BE2C (cell line): ENCODE measurements around the gene C2orf92.

ENCODE experiments used
- DNase-seq: peaks from one replicate; pipeline ENCODE4 v3.0.0-alpha.2; 2020
- H3K27me3 ChIP-seq: fragments of 250-450 bp; sonication (Bioruptor Pico); 2 replicates; pipeline ENCODE4 v1.5.1; 2020; ENCODE audit warnings: mild to moderate bottlenecking
- H3K36me3 ChIP-seq: fragments of 250-450 bp; sonication (Bioruptor Pico); 2 replicates; pipeline ENCODE4 v1.5.1; 2020; ENCODE audit warnings: mild to moderate bottlenecking
- H3K4me1 ChIP-seq: fragments of 250-450 bp; sonication (Bioruptor Pico); 2 replicates; pipeline ENCODE4 v1.5.1; 2020
- H3K4me3 ChIP-seq: 2 replicates; pipeline ENCODE4 v1.5.1; 2011; ENCODE audit warnings: low read depth, low read length
- H3K9me3 ChIP-seq: fragments of 250-450 bp; sonication (Bioruptor Pico); 2 replicates; pipeline ENCODE4 v1.5.1; 2020
- TF ChIP-seq, protein P1 (sequence below): IDR thresholded peaks from 2 replicates; pipeline ENCODE4 v1.5.1; 2012; ENCODE audit warnings: mild to moderate bottlenecking, low read depth, low read length

The C2orf92 gene

DNA sequence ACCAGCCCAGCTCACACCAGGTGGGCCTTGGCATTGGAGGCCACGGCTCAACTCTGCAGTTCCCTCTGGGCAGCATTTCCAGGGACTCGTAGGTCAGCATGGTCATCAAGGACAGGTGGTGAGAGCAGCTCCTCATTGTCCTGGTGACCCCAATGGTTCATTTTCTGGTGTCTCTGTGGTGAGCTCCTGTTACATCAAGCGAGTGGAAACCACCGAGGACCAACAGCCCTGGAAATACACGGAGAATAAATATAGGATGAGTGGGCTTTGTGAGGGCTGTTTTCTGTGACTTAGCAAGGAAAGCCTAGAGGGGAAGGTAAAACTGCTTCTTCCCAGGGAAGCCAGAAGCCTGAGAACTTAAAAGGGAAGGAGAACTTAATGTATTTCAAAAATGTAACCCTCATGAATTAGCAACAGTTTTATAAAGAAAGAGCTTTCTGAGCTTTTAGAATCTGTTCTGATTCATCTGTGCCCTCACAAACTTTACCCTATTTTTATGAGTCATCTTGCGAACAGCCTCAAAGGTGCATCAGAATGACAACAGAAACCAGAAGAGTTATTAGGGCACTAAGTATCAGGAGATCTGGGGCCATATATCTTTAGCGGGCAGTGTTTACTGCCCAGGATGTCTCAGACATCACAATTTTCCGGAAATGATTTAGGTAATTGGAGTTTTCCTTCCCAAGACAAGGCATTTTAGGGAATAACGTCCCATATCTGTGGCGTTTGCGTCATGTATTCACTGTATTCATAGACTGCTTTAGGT is 18.7 kb downstream of the C2orf92 start:
- Histone ChIP-seq H3K4me3 (no peak overlapping the region), H3K4me1 (no peaks in the 10 kb centered on the region), H3K27me3 (no peaks in the 10 kb centered on the region), H3K36me3 (no peaks in the 10 kb centered on the region), H3K9me3 (no peaks in the 10 kb centered on the region)
- TF ChIP-seq, protein P1, sequence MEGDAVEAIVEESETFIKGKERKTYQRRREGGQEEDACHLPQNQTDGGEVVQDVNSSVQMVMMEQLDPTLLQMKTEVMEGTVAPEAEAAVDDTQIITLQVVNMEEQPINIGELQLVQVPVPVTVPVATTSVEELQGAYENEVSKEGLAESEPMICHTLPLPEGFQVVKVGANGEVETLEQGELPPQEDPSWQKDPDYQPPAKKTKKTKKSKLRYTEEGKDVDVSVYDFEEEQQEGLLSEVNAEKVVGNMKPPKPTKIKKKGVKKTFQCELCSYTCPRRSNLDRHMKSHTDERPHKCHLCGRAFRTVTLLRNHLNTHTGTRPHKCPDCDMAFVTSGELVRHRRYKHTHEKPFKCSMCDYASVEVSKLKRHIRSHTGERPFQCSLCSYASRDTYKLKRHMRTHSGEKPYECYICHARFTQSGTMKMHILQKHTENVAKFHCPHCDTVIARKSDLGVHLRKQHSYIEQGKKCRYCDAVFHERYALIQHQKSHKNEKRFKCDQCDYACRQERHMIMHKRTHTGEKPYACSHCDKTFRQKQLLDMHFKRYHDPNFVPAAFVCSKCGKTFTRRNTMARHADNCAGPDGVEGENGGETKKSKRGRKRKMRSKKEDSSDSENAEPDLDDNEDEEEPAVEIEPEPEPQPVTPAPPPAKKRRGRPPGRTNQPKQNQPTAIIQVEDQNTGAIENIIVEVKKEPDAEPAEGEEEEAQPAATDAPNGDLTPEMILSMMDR, result no peak
- no peak for DNase-seq

DNA sequence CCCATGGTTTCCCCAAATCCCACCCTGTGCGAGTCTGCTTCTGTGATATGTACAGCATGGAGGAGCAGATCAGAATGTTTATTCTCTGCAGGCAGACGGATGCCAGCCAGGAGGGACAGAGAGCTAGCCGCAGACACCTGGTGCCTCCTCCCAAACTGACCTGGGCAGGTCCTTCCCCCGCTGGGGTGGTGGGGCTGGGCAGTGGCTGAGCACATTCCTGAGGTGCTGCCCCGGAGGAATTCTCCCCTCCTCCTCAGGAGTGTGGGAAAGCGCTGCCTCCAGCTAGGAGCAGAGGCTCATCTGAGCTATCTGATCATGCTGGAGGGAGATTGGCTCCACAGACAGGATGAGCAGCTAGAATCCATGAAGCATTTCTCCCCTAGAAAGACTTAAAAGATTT is 21.7 kb downstream of the C2orf92 start:
- H3K4me1 ChIP-seq, result no peaks in the 10 kb centered on the region
- no peaks in the 10 kb centered on the region for H3K9me3 ChIP-seq
- TF ChIP-seq, protein P1, result no peak
- no peaks in the 10 kb centered on the region for H3K36me3 ChIP-seq
- no peak for DNase-seq
- no peak overlapping the region for H3K4me3 ChIP-seq
- H3K27me3 ChIP-seq, result no peaks in the 10 kb centered on the region

- H3K9me3 ChIP-seq, result no peaks in the 10 kb centered on the region
- TF ChIP-seq, protein P1, result no peak
- H3K4me3 ChIP-seq, result no peak overlapping the region
- DNase-seq, result no peak
- no peaks in the 10 kb centered on the region for H3K4me1 ChIP-seq
- H3K36me3 ChIP-seq, result no peaks in the 10 kb centered on the region
- H3K27me3 ChIP-seq, result no peaks in the 10 kb centered on the region
Observed at GRCh38 chr2:97693476-97693875, 24.0 kb downstream of the C2orf92 start.

GRCh38 chr2:97695744-97696143 is 26.2 kb downstream of the C2orf92 start:
- Histone ChIP-seq H3K27me3 (no peaks in the 10 kb centered on the region), H3K4me1 (no peaks in the 10 kb centered on the region), H3K4me3 (no peak overlapping the region), H3K36me3 (no peaks in the 10 kb centered on the region), H3K9me3 (no peaks in the 10 kb centered on the region)
- DNase-seq, result no peak
- TF ChIP-seq, protein P1, result no peak

DNA sequence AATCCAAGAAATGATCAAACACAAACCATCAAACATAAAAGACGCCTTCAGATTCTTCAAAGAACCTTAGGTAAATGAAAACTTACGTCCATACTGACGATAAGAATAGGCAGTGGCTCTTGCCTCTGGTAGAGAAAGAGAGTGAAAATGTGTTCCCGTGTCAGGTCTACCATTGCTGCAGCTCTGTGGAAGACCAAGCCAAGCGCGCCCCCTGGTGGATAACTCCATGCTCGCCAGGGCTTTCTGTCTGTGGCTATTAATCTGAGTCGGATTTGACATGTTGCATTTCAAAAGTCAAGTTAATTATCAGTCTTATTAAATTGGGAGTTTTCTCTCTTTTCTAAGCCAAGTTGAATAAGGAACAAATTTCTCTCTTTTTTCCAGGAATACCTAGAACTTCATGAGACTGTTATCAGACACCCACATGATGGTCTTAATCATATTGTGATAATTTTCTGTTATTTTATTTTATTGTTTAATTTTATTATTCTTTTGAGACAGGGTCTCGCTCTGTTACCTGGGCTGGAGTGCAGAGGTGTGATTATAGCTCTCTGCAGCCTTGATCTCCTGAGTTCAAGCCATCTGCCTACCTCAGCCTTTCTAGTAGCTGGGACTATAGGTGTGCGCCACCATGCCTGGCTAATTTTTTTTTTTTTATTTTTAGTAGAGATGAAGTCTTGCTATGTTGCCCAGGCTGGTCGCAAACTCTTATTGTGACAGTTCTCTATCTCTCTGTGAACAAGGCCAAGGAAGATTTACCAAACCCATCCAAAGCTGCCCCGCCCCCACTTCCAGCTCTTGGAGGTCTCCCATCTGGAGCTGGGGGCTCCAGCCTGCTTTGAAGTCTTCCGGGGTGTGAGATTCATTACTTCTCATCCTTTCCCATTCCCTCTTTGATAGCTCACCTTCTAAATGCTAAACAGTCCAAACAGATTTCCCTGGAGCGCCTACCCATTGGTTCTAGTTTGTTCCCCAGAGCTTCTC is 28.0 kb downstream of the C2orf92 start:
- Histone ChIP-seq H3K27me3 (no peaks in the 10 kb centered on the region), H3K4me3 (no peak overlapping the region)

More for the DNA sequence above, 28.0 kb downstream of the C2orf92 start:
- peak; percentile 79 for DNase-seq
- Histone ChIP-seq H3K9me3 (no peaks in the 10 kb centered on the region), H3K4me1 (no peaks in the 10 kb centered on the region), H3K36me3 (no peaks in the 10 kb centered on the region)
- TF ChIP-seq, protein P1, result peak; percentile 74
